Esophagus squamous epithelium (tissue), 4 donors: ENCODE measurements around the gene NECTIN1.

Experiments used
- POLR2A ChIP-seq, 4 donors: fragments of 450-650 bp; IDR thresholded peaks; one replicate each; pipeline ENCODE4 v1.6.1; 2017; ENCODE audit warnings: antibody characterized with exemption in 4 of 4, mild to moderate bottlenecking in 4 of 4, moderate library complexity in 3 of 4
- TF ChIP-seq, protein P1 (sequence below), 6 experiments: fragments of 450-650 bp in 4 of 6; fragments of 200-600 bp in 2 of 6; sonication (generic) in 2 of 6; IDR thresholded peaks; one replicate each; pipeline ENCODE4 v1.5.1; 2016 to 2019; ENCODE audit warnings: antibody characterized with exemption in 6 of 6, mild to moderate bottlenecking in 4 of 6, moderate library complexity in 4 of 6

DNA sequence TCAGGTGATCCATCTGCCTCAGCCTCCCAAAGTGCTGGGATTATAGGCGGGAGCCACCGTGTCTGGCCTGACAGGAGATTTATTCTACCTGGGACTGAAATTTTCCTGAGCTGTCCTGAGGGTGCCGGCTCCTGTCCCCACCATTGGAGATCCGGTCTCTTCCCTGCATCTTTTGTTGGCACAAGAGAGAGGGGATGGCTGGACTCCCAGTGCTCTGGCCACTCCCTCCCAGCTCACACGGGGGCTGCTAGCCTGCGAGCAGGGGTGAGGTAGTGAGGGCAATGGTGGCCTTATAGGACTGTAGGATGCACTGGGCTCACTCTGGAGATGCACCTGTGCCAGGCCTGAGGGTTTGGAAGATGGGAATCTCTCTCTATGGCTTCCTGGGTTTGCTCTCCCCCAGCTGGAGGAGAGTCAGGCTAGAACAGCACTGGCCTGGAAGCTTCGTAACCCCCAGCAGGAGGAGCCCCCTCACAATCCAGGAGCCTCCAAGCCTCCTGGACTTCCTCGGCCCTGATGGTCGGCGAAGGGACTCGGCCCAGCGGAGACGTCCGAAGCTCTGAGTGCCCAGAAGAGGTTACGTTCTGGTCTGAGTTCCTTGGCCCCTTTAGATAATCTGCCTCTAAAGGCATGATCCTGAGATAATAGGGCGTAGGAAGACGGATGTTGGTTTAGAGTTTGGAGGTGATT is 106.4 kb downstream of the NECTIN1 start:
- TF ChIP-seq, protein P1, sequence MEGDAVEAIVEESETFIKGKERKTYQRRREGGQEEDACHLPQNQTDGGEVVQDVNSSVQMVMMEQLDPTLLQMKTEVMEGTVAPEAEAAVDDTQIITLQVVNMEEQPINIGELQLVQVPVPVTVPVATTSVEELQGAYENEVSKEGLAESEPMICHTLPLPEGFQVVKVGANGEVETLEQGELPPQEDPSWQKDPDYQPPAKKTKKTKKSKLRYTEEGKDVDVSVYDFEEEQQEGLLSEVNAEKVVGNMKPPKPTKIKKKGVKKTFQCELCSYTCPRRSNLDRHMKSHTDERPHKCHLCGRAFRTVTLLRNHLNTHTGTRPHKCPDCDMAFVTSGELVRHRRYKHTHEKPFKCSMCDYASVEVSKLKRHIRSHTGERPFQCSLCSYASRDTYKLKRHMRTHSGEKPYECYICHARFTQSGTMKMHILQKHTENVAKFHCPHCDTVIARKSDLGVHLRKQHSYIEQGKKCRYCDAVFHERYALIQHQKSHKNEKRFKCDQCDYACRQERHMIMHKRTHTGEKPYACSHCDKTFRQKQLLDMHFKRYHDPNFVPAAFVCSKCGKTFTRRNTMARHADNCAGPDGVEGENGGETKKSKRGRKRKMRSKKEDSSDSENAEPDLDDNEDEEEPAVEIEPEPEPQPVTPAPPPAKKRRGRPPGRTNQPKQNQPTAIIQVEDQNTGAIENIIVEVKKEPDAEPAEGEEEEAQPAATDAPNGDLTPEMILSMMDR (IDR thresholded peaks at IDR 0.05): no peak
- TF ChIP-seq POLR2A (IDR thresholded peaks at IDR 0.05): no peak
